GM23338 (cell line): Measurements from ENCODE around the gene TRAF2. TPM values are rescaled to one million over a fixed set of nuclear protein-coding genes. Genes with fewer than 3 reads are reported as not detected.

Experiments used
- ATAC-seq: fragments of 200-7000 bp; cut with Tn5 transposase; 3 replicates; pipeline ENCODE4 v1.9.1; 2020
- DNase-seq: peaks from one replicate; pipeline ENCODE4 v3.0.0-alpha.2; 2015; ENCODE audit warnings: low spot score
- H2AFZ ChIP-seq: fragments of 200-600 bp; sonication (generic); 2 replicates; pipeline ENCODE4 v1.8.0; 2016; ENCODE audit warnings: antibody characterized with exemption, mild to moderate bottlenecking, moderate library complexity
- H3F3A ChIP-seq: fragments of 200-600 bp; sonication (generic); replicated peaks from 2 replicates; pipeline ENCODE4 v1.8.0; 2017; ENCODE audit warnings: antibody characterized with exemption, mixed run types, low read depth
- H3K27ac ChIP-seq: fragments of 200-600 bp; sonication (generic); 2 replicates; pipeline ENCODE4 v1.6.1; 2016; ENCODE audit warnings: low read depth
- H3K27me3 ChIP-seq: fragments of 200-600 bp; sonication (generic); 2 replicates; pipeline ENCODE4 v1.8.0; 2016; ENCODE audit warnings: mild to moderate bottlenecking, mixed run types, moderate library complexity; ENCODE audit not compliant: insufficient read depth
- H3K36me3 ChIP-seq: fragments of 200-600 bp; sonication (generic); 2 replicates; pipeline ENCODE4 v1.8.0; 2016; ENCODE audit warnings: mild to moderate bottlenecking; ENCODE audit not compliant: insufficient read depth
- H3K4me1 ChIP-seq: fragments of 200-600 bp; sonication (generic); 2 replicates; pipeline ENCODE4 v1.8.0; 2016; ENCODE audit warnings: mild to moderate bottlenecking, moderate library complexity; ENCODE audit not compliant: insufficient read depth
- H3K4me2 ChIP-seq: fragments of 200-600 bp; sonication (generic); 2 replicates; pipeline ENCODE4 v1.7.1; 2017; ENCODE audit warnings: mixed run types
- H3K4me3 ChIP-seq: fragments of 200-600 bp; sonication (generic); 2 replicates; pipeline ENCODE4 v1.6.1; 2016; ENCODE audit warnings: mixed run types
- H3K79me2 ChIP-seq: fragments of 200-600 bp; sonication (generic); replicated peaks from 2 replicates; pipeline ENCODE4 v1.8.0; 2017; ENCODE audit warnings: mild to moderate bottlenecking; ENCODE audit not compliant: insufficient read depth
- H3K9me2 ChIP-seq: fragments of 200-600 bp; sonication (generic); 2 replicates; pipeline ENCODE4 v1.8.0; 2017; ENCODE audit not compliant: insufficient read depth
- H4K20me1 ChIP-seq: fragments of 200-600 bp; sonication (generic); replicated peaks from 2 replicates; pipeline ENCODE4 v1.8.0; 2017; ENCODE audit warnings: mild to moderate bottlenecking; ENCODE audit not compliant: insufficient read depth
- H3K27ac Mint-ChIP-seq: 2 replicates; pipeline ENCODE4 v1.8.0; 2020; ENCODE audit warnings: inconsistent platforms, mild to moderate bottlenecking, moderate library complexity, mixed read lengths
- H3K27me3 Mint-ChIP-seq: 3 replicates; pipeline ENCODE4 v1.8.0; 2022; ENCODE audit warnings: low read depth, mild to moderate bottlenecking, moderate library complexity, mixed read lengths, inconsistent platforms; ENCODE audit not compliant: insufficient read depth, poor library complexity
- H3K36me3 Mint-ChIP-seq: 3 replicates; pipeline ENCODE4 v1.8.0; 2021; ENCODE audit warnings: low read depth, mild to moderate bottlenecking, inconsistent platforms, moderate library complexity, mixed read lengths
- H3K4me1 Mint-ChIP-seq: 3 replicates; pipeline ENCODE4 v1.8.0; 2020; ENCODE audit warnings: mild to moderate bottlenecking, inconsistent platforms, mixed read lengths
- H3K4me3 Mint-ChIP-seq: 3 replicates; pipeline ENCODE4 v1.8.0; 2021; ENCODE audit warnings: moderate library complexity, mild to moderate bottlenecking, inconsistent platforms, mixed read lengths
- H3K9me3 Mint-ChIP-seq: 3 replicates; pipeline ENCODE4 v1.8.0; 2020; ENCODE audit warnings: moderate library complexity, mild to moderate bottlenecking, inconsistent platforms, mixed read lengths
- CREB1 ChIP-seq: fragments of 250-450 bp; sonication (Bioruptor Pico); IDR thresholded peaks from 2 replicates; pipeline ENCODE4 v1.5.0; 2020; ENCODE audit warnings: low read depth, mild to moderate bottlenecking, moderate library complexity
- EZH2phosphoT487 ChIP-seq: fragments of 200-600 bp; sonication (generic); IDR thresholded peaks from one replicate; pipeline ENCODE4 v1.8.1; 2018; ENCODE audit warnings: antibody characterized with exemption; ENCODE audit not compliant: unreplicated experiment
- JUNB ChIP-seq: IDR thresholded peaks from one replicate; pipeline ENCODE4 v1.6.1; 2016; ENCODE audit warnings: antibody characterized with exemption; ENCODE audit not compliant: unreplicated experiment
- NANOG ChIP-seq: IDR thresholded peaks from 2 replicates; pipeline ENCODE4 v1.6.1; 2016; ENCODE audit warnings: antibody characterized with exemption, borderline replicate concordance
- POLR2AphosphoS5 ChIP-seq: IDR thresholded peaks from 2 replicates; pipeline ENCODE4 v1.6.1; 2016; ENCODE audit warnings: antibody characterized with exemption, low read depth
- STAT1 ChIP-seq: IDR thresholded peaks from one replicate; pipeline ENCODE4 v1.6.1; 2016; ENCODE audit warnings: antibody characterized with exemption; ENCODE audit not compliant: unreplicated experiment
- ZNF331 ChIP-seq: fragments of 250-450 bp; sonication (Bioruptor Pico); IDR thresholded peaks from 2 replicates; pipeline ENCODE4 v1.5.0; 2020; ENCODE audit warnings: low read depth, mild to moderate bottlenecking, moderate library complexity
- ZNF462 ChIP-seq: fragments of 250-450 bp; sonication (Bioruptor Pico); IDR thresholded peaks from 2 replicates; pipeline ENCODE4 v1.5.0; 2020; ENCODE audit warnings: mild to moderate bottlenecking, moderate library complexity
- polyA plus RNA-seq: library from polyadenylated mRNA; unstranded; fragments of >200 nt; fragmentation: Nextera tagmentation; extraction: Ambion mirVana; gene quantifications from 2 replicates; pipeline ENCODE4 v1.2.1, GENCODE V29; 2016
- total RNA-seq: library from RNA; depleted of rRNA; stranded (reverse); fragments of >200 nt; shearing (Covaris generic); gene quantifications from 2 replicates; pipeline ENCODE4 v1.2.3, GENCODE V29; 2014
- TF ChIP-seq, protein P1 (sequence below): IDR thresholded peaks from 2 replicates; pipeline ENCODE4 v1.6.1; 2016; ENCODE audit warnings: antibody characterized with exemption
- TF ChIP-seq, protein P2 (sequence below), 2 experiments: fragments of 200-600 bp in 1 of 2; sonication (generic) in 1 of 2; conservative IDR thresholded peaks; 2 replicates each; pipeline versions ENCODE4 v1.5.1 to v1.6.1; 2016 to 2017; ENCODE audit warnings: antibody characterized with exemption in 2 of 2, low read depth in 2 of 2, mild to moderate bottlenecking in 2 of 2, moderate library complexity in 1 of 2

TRAF2 gene
- total and polyA plus RNA-seq, 2 experiments from 2014 or later = 25.4 to 39.9 TPM

GRCh38 chr9:136964833-136965422 lies 78.6 kb downstream of the TRAF2 start (continued):
- TF ChIP-seq, protein P1, sequence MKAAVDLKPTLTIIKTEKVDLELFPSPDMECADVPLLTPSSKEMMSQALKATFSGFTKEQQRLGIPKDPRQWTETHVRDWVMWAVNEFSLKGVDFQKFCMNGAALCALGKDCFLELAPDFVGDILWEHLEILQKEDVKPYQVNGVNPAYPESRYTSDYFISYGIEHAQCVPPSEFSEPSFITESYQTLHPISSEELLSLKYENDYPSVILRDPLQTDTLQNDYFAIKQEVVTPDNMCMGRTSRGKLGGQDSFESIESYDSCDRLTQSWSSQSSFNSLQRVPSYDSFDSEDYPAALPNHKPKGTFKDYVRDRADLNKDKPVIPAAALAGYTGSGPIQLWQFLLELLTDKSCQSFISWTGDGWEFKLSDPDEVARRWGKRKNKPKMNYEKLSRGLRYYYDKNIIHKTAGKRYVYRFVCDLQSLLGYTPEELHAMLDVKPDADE = no peak
- TF ChIP-seq POLR2AphosphoS5 = no peak
- TF ChIP-seq, protein P2, sequence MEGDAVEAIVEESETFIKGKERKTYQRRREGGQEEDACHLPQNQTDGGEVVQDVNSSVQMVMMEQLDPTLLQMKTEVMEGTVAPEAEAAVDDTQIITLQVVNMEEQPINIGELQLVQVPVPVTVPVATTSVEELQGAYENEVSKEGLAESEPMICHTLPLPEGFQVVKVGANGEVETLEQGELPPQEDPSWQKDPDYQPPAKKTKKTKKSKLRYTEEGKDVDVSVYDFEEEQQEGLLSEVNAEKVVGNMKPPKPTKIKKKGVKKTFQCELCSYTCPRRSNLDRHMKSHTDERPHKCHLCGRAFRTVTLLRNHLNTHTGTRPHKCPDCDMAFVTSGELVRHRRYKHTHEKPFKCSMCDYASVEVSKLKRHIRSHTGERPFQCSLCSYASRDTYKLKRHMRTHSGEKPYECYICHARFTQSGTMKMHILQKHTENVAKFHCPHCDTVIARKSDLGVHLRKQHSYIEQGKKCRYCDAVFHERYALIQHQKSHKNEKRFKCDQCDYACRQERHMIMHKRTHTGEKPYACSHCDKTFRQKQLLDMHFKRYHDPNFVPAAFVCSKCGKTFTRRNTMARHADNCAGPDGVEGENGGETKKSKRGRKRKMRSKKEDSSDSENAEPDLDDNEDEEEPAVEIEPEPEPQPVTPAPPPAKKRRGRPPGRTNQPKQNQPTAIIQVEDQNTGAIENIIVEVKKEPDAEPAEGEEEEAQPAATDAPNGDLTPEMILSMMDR (conservative IDR thresholded peaks at IDR 0.05; ENCODE audit: low read depth in 2 of 2) = no peak
- TF ChIP-seq STAT1 = no peak
- no peak for TF ChIP-seq NANOG
- no peak for TF ChIP-seq ZNF331 (CRISPR knock-in tag)
- TF ChIP-seq EZH2phosphoT487 = no peak
- no peak for TF ChIP-seq CREB1

GRCh38 chr9:136965771-136966484 lies 79.6 kb downstream of the TRAF2 start:
- H3K9me2 ChIP-seq = no peaks in the 10 kb centered on the region
- peaks cover 4% of the 10 kb centered on the region for H3K27me3 Mint-ChIP-seq
- H3K4me1 Mint-ChIP-seq = peaks cover 9% of the 10 kb centered on the region
- H3F3A ChIP-seq = no peaks in the 10 kb centered on the region
- ATAC-seq (peak; percentile 15), DNase-seq (peak; percentile 55)
- peak overlapping the region; percentile 67 for H3K4me2 ChIP-seq
- peak overlapping the region; percentile 38 for H3K27ac Mint-ChIP-seq
- peak overlapping the region; percentile 88 for H2AFZ ChIP-seq
- no peaks in the 10 kb centered on the region; the same call in 2 of the 3 replicates for H3K9me3 Mint-ChIP-seq
- peaks cover 9% of the 10 kb centered on the region for H3K4me1 ChIP-seq
- H3K36me3 Mint-ChIP-seq = no peaks in the 10 kb centered on the region
- no peaks in the 10 kb centered on the region for H3K79me2 ChIP-seq
- no peaks in the 10 kb centered on the region for H4K20me1 ChIP-seq
- 0 out of 2 replicates have a peak overlapping the region, but pooled peaks have one; percentile 33 for H3K4me3 ChIP-seq
- no peak overlapping the region; the same call in 1 of the 2 replicates for H3K27ac ChIP-seq
- peak overlapping the region; percentile 5; the same call in 1 of the 3 replicates for H3K4me3 Mint-ChIP-seq
- H3K36me3 ChIP-seq = no peaks in the 10 kb centered on the region
- no peaks in the 10 kb centered on the region for H3K27me3 ChIP-seq
- TF ChIP-seq NANOG = no peak
- no peak for TF ChIP-seq ZNF462
- no peak for TF ChIP-seq ZNF331 (CRISPR knock-in tag)
- no peak for TF ChIP-seq CREB1
- no peak for TF ChIP-seq EZH2phosphoT487
- TF ChIP-seq, protein P2 (conservative IDR thresholded peaks at IDR 0.05; ENCODE audit: low read depth in 2 of 2) = no peak
- no peak for TF ChIP-seq JUNB
- TF ChIP-seq POLR2AphosphoS5 = no peak
